ENCODE results near the gene PTPRT. TPM values are rescaled to one million over a fixed set of nuclear protein-coding genes. Genes with fewer than 3 reads are reported as not detected.

Gene PTPRT
- total RNA-seq, 1 donor from 2014 or later: not detected

- no peak for DNase-seq (ENCODE audit: extremely low read depth, low read depth, low spot score)
These were observed 757.0 kb downstream of the PTPRT start for GRCh38 chr20:42432496-42433334.

- DNase-seq (ENCODE audit: extremely low read depth, low read depth, low spot score): no peak
These were observed 759.1 kb downstream of the PTPRT start for GRCh38 chr20:42430598-42430997.

GRCh38 chr20:42429761-42430458, 759.8 kb downstream of the PTPRT start:
- no peak for DNase-seq (ENCODE audit: extremely low read depth, low read depth, low spot score)

GRCh38 chr20:42419814-42420532, 769.7 kb downstream of the PTPRT start:
- DNase-seq (ENCODE audit: extremely low read depth, low read depth, low spot score): no peak

GRCh38 chr20:42406826-42407225, 782.9 kb downstream of the PTPRT start:
- no peak for DNase-seq (ENCODE audit: extremely low read depth, low read depth, low spot score)

GRCh38 chr20:42402455-42402854, 787.3 kb downstream of the PTPRT start:
- DNase-seq (ENCODE audit: extremely low read depth, low read depth, low spot score): no peak

GRCh38 chr20:42401613-42402012, 788.1 kb downstream of the PTPRT start:
- no peak for DNase-seq (ENCODE audit: extremely low read depth, low read depth, low spot score)

GRCh38 chr20:42399802-42400201, 789.9 kb downstream of the PTPRT start:
- no peak for DNase-seq (ENCODE audit: extremely low read depth, low read depth, low spot score)

GRCh38 chr20:42392442-42392841, 797.3 kb downstream of the PTPRT start:
- no peak for DNase-seq (ENCODE audit: extremely low read depth, low read depth, low spot score)

- no peak for DNase-seq (ENCODE audit: extremely low read depth, low read depth, low spot score)
These were observed 797.9 kb downstream of the PTPRT start for GRCh38 chr20:42391807-42392206.

- no peak for DNase-seq (ENCODE audit: extremely low read depth, low read depth, low spot score)
These were observed 809.4 kb downstream of the PTPRT start for GRCh38 chr20:42380287-42380686.

- DNase-seq (ENCODE audit: extremely low read depth, low read depth, low spot score): no peak
These were observed 810.3 kb downstream of the PTPRT start for GRCh38 chr20:42379385-42379784.

GRCh38 chr20:42378826-42379225, 810.9 kb downstream of the PTPRT start:
- no peak for DNase-seq (ENCODE audit: extremely low read depth, low read depth, low spot score)

GRCh38 chr20:42376131-42376530, 813.6 kb downstream of the PTPRT start:
- no peak for DNase-seq (ENCODE audit: extremely low read depth, low read depth, low spot score)

GRCh38 chr20:42373049-42373448, 816.7 kb downstream of the PTPRT start:
- DNase-seq (ENCODE audit: extremely low read depth, low read depth, low spot score): no peak

GRCh38 chr20:42370075-42370474, 819.6 kb downstream of the PTPRT start:
- no peak for DNase-seq (ENCODE audit: extremely low read depth, low read depth, low spot score)

- no peak for DNase-seq (ENCODE audit: extremely low read depth, low read depth, low spot score)
These were observed 820.8 kb downstream of the PTPRT start for GRCh38 chr20:42368910-42369309.

GRCh38 chr20:42366626-42367025, 823.1 kb downstream of the PTPRT start:
- no peak for DNase-seq (ENCODE audit: extremely low read depth, low read depth, low spot score)

- no peak for DNase-seq (ENCODE audit: extremely low read depth, low read depth, low spot score)
These were observed 825.3 kb downstream of the PTPRT start for GRCh38 chr20:42364446-42364845.

- no peak for DNase-seq (ENCODE audit: extremely low read depth, low read depth, low spot score)
These were observed 828.2 kb downstream of the PTPRT start for GRCh38 chr20:42361402-42361970.

- DNase-seq (ENCODE audit: extremely low read depth, low read depth, low spot score): no peak
These were observed 829.1 kb downstream of the PTPRT start for GRCh38 chr20:42360621-42361020.

Measured in glomerular endothelial cell (primary cell).